ENCODE results near the gene BCAR1.
"Not testable (repeated sequence)": the region's sequence is repeated elsewhere in the genome, so short reads cannot be mapped to it uniquely, and the experiment has no call there.

BCAR1 gene

GRCh38 chr16:75251280-75252048 lies at the start of gene BCAR1:
BCAR1 (minus strand) TSS chr16:75251624; CDS start chr16:75251482, 142 bp downstream.
- peak in 1 of 2 experiments; percentile 32 for DNase-seq

DNA sequence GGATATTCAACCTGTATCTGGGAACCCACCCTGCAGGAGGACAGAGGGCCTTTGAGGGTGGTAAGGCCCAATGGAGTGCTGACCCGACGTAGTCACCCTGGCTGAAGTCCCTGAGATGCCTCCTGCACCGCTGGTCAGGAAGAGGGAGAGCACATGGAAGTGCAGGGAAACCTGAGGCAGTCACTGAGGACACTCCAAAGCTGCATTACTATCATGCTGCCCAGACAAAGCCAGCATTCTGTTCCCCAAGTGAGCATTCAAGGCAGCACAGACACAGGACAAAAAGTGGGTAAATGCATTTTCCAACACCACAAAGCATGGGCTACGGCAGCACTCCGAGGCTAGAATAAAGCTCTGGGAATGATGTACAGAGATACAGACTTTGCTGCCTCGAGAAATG lies 46.8 kb upstream of the BCAR1 start:
- DNase-seq: no peak

- DNase-seq: no peak
Measured at GRCh38 chr16:75296606-75297005, 45.2 kb upstream of the BCAR1 start.

- DNase-seq: no peak
Measured at GRCh38 chr16:75294773-75295459, 43.5 kb upstream of the BCAR1 start.

GRCh38 chr16:75293772-75294171 lies 42.3 kb upstream of the BCAR1 start:
- DNase-seq: no peak

- DNase-seq: no peak
Measured at GRCh38 chr16:75293173-75293572, 41.7 kb upstream of the BCAR1 start.

DNA sequence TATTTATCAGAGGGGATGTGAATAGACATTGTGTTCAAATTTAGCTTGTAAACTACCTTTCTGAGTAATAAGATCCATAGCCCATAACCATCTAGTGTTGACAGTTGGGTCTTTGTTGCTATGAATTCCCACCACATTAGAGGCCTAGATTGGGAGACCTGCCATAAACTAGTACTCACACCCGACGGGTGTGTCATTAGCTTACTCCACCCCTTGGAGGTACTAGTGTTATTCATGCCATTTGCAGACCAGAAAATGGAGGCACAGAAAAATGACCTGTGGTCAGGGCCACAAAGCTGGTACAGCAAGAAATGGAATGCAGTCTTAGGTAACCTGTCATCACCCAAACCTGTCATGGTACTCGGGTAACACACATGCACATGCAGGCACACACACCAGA lies 41.3 kb upstream of the BCAR1 start:
- DNase-seq: no peak

DNA sequence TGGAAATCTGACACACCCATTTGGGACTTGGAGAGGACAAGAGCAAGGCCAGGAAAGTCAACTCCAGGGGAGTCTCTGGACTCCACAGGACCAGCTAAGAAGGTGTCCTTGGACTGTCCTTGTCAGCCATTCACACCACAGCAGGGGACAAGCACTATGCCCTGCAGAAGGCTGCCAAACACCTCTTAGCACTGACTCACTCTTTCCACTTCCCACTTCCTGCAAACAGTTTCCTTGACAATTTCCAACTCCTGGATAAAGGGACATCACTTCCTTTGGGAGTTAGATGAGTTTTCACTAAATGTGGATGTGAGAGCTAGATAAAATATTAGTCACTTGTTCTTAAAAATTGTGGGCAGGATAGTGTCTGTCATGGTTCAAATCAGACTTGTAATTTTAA lies 37.8 kb upstream of the BCAR1 start:
- DNase-seq: no peak

DNA sequence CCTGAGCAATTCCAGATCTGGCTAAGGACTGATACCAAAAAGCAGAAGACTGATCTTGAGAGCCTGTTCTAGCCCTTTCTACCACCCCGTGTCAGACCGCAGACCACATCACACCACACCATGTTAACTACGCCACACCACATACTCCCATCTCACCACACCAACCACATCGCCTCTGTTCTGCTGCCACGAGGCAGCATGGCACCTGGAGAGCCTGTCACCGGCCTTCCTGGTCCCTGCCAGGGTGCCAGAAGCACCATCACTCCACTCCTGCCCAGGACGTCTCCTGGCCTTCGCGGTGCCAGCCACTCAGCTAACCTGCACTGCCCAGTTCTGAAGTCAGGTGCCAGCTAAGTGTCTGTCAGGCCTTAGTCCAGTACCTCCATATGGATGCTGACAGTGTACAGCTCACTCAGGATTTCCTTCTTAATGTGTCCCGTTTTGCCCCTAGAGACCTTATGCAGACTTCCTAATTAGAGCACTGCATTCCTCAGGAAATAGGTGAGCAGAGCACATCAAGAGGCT lies 37.2 kb upstream of the BCAR1 start:
- DNase-seq: no peak

GRCh38 chr16:75288181-75288580 lies 36.8 kb upstream of the BCAR1 start:
- DNase-seq: no peak

DNA sequence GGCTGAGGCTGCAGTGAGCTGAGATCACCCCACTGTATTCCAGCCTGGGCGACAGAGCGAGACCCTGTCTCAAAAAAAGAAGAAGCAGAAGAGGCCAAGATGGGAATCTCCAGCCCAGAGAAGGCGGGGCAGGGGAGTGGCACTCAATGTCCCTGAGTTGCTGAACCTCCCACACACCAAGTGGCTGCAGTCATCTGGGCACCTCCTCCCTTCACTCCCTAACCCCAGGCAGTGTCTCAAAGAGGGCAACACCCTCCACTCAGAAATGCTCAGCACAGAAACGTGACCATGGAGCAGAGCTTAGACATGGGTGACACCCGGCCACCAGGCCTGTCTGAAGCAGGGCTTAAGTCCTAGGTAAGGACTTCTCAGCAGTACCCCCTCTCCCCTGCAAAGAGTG lies 36.3 kb upstream of the BCAR1 start:
- no peak for DNase-seq

GRCh38 chr16:75286389-75286788 lies 35.0 kb upstream of the BCAR1 start:
- no peak for DNase-seq

GRCh38 chr16:75282466-75283281 lies 31.2 kb upstream of the BCAR1 start:
- peak; percentile 57 to 76 for DNase-seq

DNA sequence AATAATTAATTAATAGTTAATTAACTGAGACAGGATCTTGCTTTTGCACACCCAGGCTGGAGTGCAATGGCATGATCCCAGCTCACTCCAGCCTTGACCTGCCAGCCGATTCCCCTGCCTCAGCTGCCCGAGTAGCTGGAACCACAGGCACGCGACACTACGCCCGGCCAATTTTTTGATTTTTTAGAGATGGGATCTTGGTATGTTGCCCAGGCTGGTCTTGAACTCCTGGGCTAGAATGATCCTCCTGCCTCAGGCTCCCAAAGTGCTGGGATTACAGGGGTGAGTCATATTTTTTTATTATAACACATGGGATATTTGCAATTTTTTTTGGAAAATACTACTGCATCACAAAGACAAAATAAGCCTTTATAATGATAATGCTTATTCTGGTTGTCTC lies 30.4 kb upstream of the BCAR1 start:
- DNase-seq: no peak

GRCh38 chr16:75281009-75281408 lies 29.6 kb upstream of the BCAR1 start:
- not testable (repeated sequence) for DNase-seq

GRCh38 chr16:75280331-75280804 lies 28.9 kb upstream of the BCAR1 start:
- DNase-seq: no peak

DNA sequence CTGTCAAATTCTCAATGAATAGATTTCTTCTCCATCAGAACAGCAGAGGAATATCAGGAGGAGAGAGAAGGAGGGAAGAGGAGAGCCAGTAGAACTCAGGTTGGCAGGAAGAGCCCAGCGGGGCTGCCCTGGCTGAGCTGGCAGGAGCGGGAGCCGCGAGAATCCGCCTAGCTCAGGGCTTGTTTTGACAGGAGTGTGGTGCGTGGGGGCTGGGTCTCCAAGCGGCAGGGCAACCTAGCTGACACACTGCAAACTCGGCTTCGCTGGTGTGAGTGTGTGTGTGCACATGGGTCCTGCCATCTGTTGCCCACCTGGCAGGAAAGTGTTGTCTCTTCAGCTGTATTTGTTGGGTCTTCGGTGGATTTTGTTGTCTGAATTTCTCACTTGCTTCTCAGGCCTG lies 27.9 kb upstream of the BCAR1 start:
- peak in 1 of 2 experiments; percentile 28 for DNase-seq

GRCh38 chr16:75273054-75273925 lies 21.9 kb upstream of the BCAR1 start:
- no peak for DNase-seq

- not testable (repeated sequence) for DNase-seq
Measured at GRCh38 chr16:75272629-75273028, 21.2 kb upstream of the BCAR1 start.

DNA sequence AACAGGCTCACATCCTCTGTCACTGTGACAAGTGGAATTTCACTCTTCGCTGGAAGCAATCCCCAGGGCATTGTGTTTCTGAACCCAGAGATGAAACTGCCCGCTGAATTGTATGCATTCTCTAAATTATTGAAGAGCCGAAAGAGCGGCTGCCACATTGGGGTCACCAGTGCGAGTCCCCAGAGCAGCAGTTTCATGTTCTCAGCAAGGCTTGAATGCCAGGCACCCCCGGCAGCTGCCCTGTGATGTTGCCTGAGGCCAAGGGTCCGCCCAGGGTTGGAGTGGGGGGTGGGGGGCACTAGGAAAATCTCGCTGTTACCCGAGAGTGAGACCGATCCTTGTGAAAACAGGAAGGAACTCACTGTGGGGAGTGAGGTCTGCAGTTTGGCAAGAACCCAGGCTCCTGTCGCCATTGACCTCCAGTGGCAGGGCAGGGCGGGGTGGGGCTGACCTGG lies 20.7 kb upstream of the BCAR1 start:
- no peak for DNase-seq

GRCh38 chr16:75271441-75272096 lies 20.1 kb upstream of the BCAR1 start:
- no peak for DNase-seq

Measured in cerebellar nuclear complex (tissue), 1 donor.